Esophagus muscularis mucosa (tissue), 4 donors: ENCODE measurements around the gene PLA2R1. TPM values are rescaled to one million over a fixed set of nuclear protein-coding genes. Genes with fewer than 3 reads are reported as not detected.

Experiments used
- DNase-seq: peaks from one replicate; pipeline ENCODE4 v3.0.0-alpha.2; 2017; ENCODE audit errors: extremely low spot score
- H3K27ac ChIP-seq, 4 donors: fragments of 200-600 bp; sonication (generic); replicated peaks in 1 of 4; 1 replicate in 3 of 4; 2 replicates in 1 of 4; pipeline ENCODE4 v1.5.1; 2016 to 2019; ENCODE audit warnings: mild to moderate bottlenecking in 1 of 4
- H3K27me3 ChIP-seq, 4 donors: fragments of 200-600 bp; sonication (generic); one replicate each; pipeline versions ENCODE4 v1.5.1 to v1.6.0; 2016 to 2019
- H3K36me3 ChIP-seq, 4 donors: fragments of 200-600 bp; sonication (generic); one replicate each; pipeline ENCODE4 v1.5.1; 2016 to 2019
- H3K4me1 ChIP-seq, 4 donors: fragments of 200-600 bp; sonication (generic); one replicate each; pipeline ENCODE4 v1.5.1; 2016 to 2019
- H3K4me3 ChIP-seq, 4 donors: fragments of 200-600 bp; sonication (generic); 1 replicate in 2 of 4; 2 replicates in 2 of 4; pipeline ENCODE4 v1.5.1; 2016 to 2019; ENCODE audit warnings: mild to moderate bottlenecking in 4 of 4, moderate library complexity in 1 of 4
- H3K9me3 ChIP-seq, 4 donors: fragments of 200-600 bp; sonication (generic); 1 replicate in 3 of 4; 2 replicates in 1 of 4; pipeline ENCODE4 v1.5.1; 2016 to 2019
- CTCF ChIP-seq, 3 experiments: fragments of 200-600 bp in 2 of 3; fragments of 450-650 bp in 1 of 3; sonication (generic) in 2 of 3; IDR thresholded peaks; one replicate each; pipeline ENCODE4 v1.5.1; 2017 to 2019; ENCODE audit warnings: antibody characterized with exemption in 3 of 3, mild to moderate bottlenecking in 2 of 3, moderate library complexity in 1 of 3
- EP300 ChIP-seq: sonication (generic); formaldehyde crosslinking; IDR thresholded peaks from one replicate; pipeline ENCODE4 v1.6.1; 2017; ENCODE audit warnings: antibody characterized with exemption
- POLR2A ChIP-seq: fragments of 450-650 bp; IDR thresholded peaks from one replicate; pipeline ENCODE4 v1.6.1; 2017; ENCODE audit warnings: antibody characterized with exemption, moderate library complexity, mild to moderate bottlenecking, low read depth
- POLR2AphosphoS5 ChIP-seq, 2 donors: sonication (generic); formaldehyde crosslinking; IDR thresholded peaks; one replicate each; pipeline ENCODE4 v1.6.1; 2017; ENCODE audit warnings: antibody characterized with exemption in 2 of 2
- WGBS: methylation state at CpG from one replicate; pipeline ENCODE4 v1.1.5; 2018; 5-methylcytosine and 5-hydroxymethylcytosine counted together
- intact Hi-C: fragments of 100-400 bp; cut with DNase I; formaldehyde crosslinking; loops from one replicate; pipeline ENCODE4 v1.15.1; 2023
- total RNA-seq, 4 donors: library from RNA; depleted of rRNA; stranded (reverse); fragments of >200 nt; gene quantifications; one replicate each; pipeline versions ENCODE4 v1.1.0 to v1.2.1, GENCODE V29; 2016

PLA2R1 gene
- total RNA-seq, 4 donors from 2014 or later: 2.8 to 6.4 (median 5.1) TPM

GRCh38 chr2:159897081-159897480 is 165.3 kb downstream of the PLA2R1 start:
- 75% methylated on average over 1 of the region's 1 CpG for WGBS
- H3K36me3 ChIP-seq: no peaks in the 10 kb centered on the region
- TF ChIP-seq POLR2AphosphoS5 (IDR thresholded peaks at IDR 0.05): no peak
- no peak for TF ChIP-seq CTCF (IDR thresholded peaks at IDR 0.05)
- TF ChIP-seq EP300: no peak
- TF ChIP-seq POLR2A: no peak
- no peaks in the 10 kb centered on the region for H3K9me3 ChIP-seq
- H3K4me3 ChIP-seq: no peak overlapping the region
- H3K4me1 ChIP-seq: no peaks in the 10 kb centered on the region
- intact Hi-C loops: no loop called here
- DNase-seq: no peak
- no peaks in the 10 kb centered on the region for H3K27me3 ChIP-seq
- no peak overlapping the region for H3K27ac ChIP-seq

- Histone ChIP-seq H3K9me3 (no peaks in the 10 kb centered on the region), H3K27me3 (no peaks in the 10 kb centered on the region), H3K27ac (no peak overlapping the region), H3K4me1 (no peaks in the 10 kb centered on the region), H3K4me3 (no peak overlapping the region), H3K36me3 (no peaks in the 10 kb centered on the region)
- TF ChIP-seq CTCF (IDR thresholded peaks at IDR 0.05): no peak
- TF ChIP-seq POLR2AphosphoS5 (IDR thresholded peaks at IDR 0.05): no peak
- no peak for DNase-seq
- 69% methylated on average over 4 of the region's 4 CpGs for WGBS
- intact Hi-C loops: no loop called here
Observed at GRCh38 chr2:159895258-159896065, 167.0 kb downstream of the PLA2R1 start.

- no peak for DNase-seq
- Histone ChIP-seq H3K4me1 (no peaks in the 10 kb centered on the region), H3K27me3 (no peaks in the 10 kb centered on the region), H3K4me3 (no peak overlapping the region), H3K9me3 (no peaks in the 10 kb centered on the region), H3K36me3 (no peaks in the 10 kb centered on the region), H3K27ac (no peak overlapping the region)
- intact Hi-C loops: no loop called here
- TF ChIP-seq CTCF (IDR thresholded peaks at IDR 0.05) (no peak), EP300 (no peak), POLR2A (no peak), POLR2AphosphoS5 (IDR thresholded peaks at IDR 0.05) (no peak)
- WGBS: 85% methylated on average over 8 of the region's 8 CpGs
Observed at GRCh38 chr2:159894145-159894838, 168.1 kb downstream of the PLA2R1 start.

- no peak for TF ChIP-seq POLR2AphosphoS5 (IDR thresholded peaks at IDR 0.05)
- H3K27me3 ChIP-seq: no peaks in the 10 kb centered on the region
- H3K4me3 ChIP-seq: no peak overlapping the region
- 79% methylated on average over 8 of the region's 8 CpGs for WGBS
- no peaks in the 10 kb centered on the region for H3K4me1 ChIP-seq
- intact Hi-C loops: no loop called here
- no peak for DNase-seq
- no peak overlapping the region for H3K27ac ChIP-seq
- no peaks in the 10 kb centered on the region for H3K36me3 ChIP-seq
- H3K9me3 ChIP-seq: no peaks in the 10 kb centered on the region
Observed at GRCh38 chr2:159892990-159893810, 169.2 kb downstream of the PLA2R1 start.
